Measurements from ENCODE around the gene COPG2. TPM values are rescaled to one million over a fixed set of nuclear protein-coding genes. Genes with fewer than 3 reads are reported as not detected.
A peak's percentile ranks its signal among the peaks of the same experiment; 100 is the strongest.

Gene COPG2
- total and polyA plus RNA-seq, 2 of the 13 experiments (the other 11 are each of a cell fraction or from before 2014, with no cell fraction given), result 14.1 to 17.7 TPM

DNA sequence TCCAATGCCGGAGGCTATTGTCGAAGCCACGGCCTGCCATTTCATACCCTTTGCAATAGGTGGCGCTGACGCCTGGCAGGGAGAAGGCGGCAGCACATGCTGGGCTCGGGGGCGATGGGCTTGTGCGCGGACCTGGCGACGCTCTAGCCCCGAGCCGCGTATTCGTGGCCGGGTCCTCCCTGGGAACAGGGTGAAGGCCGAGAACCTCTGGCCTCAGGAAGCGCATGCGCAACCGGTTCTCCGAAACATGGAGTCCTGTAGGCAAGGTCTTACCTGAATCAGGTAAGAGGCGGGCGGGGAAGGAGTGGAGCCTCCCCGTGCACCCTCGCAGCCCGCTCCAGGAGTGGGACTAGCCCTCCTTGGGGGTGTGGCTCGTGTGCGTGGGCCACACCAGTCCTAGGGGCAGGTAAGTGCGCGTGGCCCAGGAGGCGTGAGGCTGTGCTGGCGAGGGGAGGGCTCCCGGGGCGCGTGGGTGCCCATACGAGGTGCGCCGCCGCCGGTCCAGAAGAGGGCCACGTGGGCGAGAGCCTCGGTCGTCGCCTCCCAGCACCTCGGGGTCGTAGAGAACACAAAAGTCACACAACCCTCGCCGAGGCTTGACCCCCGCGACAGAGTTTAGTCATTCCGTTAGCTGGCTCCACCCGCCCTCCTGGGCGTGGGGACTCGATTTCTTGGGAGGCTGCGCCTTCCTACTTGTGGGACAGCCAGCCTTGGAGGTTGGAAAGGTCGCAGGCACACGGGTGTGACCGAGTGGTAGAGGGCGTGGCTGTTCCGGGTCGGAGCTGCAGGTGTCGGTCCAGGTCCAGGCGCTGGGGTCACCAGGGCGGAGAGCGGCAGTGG, 182.2 kb downstream of the COPG2 start (continued):
- TF ChIP-seq HNF1A (IDR thresholded peaks at IDR 0.05; ENCODE audit: low read depth) (no peak), HNF1A (CRISPR knock-in tag; IDR thresholded peaks at IDR 0.05; ENCODE audit: borderline replicate concordance) (no peak; the same call in 1 of the 2 replicates), NFIB (CRISPR knock-in tag; IDR thresholded peaks at IDR 0.05; ENCODE audit: borderline replicate concordance) (no peak), ETS1 (CRISPR knock-in tag; IDR thresholded peaks at IDR 0.05) (no peak), SALL2 (CRISPR knock-in tag; IDR thresholded peaks at IDR 0.05) (0 out of 2 replicates have a peak, but pooled peaks have one; percentile 45), SP5 (CRISPR knock-in tag; IDR thresholded peaks at IDR 0.05; ENCODE audit: borderline replicate concordance, low read depth) (no peak), HDAC6 (IDR thresholded peaks at IDR 0.05; ENCODE audit: low read depth, low read length) (no peak), SIX1 (CRISPR knock-in tag; IDR thresholded peaks at IDR 0.05; ENCODE audit: borderline replicate concordance) (no peak), ZNF687 (CRISPR knock-in tag; IDR thresholded peaks at IDR 0.05) (peak; percentile 94), HMG20B (CRISPR knock-in tag; conservative IDR thresholded peaks at IDR 0.05) (no peak), HDAC1 (CRISPR knock-in tag; IDR thresholded peaks at IDR 0.05) (peak; percentile 20; the same call in 1 of the 2 replicates), NR2C2 (CRISPR knock-in tag; IDR thresholded peaks at IDR 0.05; ENCODE audit: borderline replicate concordance) (peak; percentile 81), ZNF260 (CRISPR knock-in tag; IDR thresholded peaks at IDR 0.05; ENCODE audit: borderline replicate concordance, low read depth) (no peak), MAF1 (CRISPR knock-in tag; IDR thresholded peaks at IDR 0.05; ENCODE audit: borderline replicate concordance) (no peak), ZNF234 (CRISPR knock-in tag; conservative IDR thresholded peaks at IDR 0.05) (no peak), KLF16 (CRISPR knock-in tag; IDR thresholded peaks at IDR 0.05) (0 out of 4 replicates have a peak, but pooled peaks of 1 of the 2 experiments have one; percentile 44), IRF2 (CRISPR knock-in tag; IDR thresholded peaks at IDR 0.05) (peak; percentile 83; the same call in 1 of the 2 replicates), RXRA (CRISPR knock-in tag; IDR thresholded peaks at IDR 0.05) (peak; percentile 19; the same call in 1 of the 2 replicates), HMG20A (CRISPR knock-in tag; IDR thresholded peaks at IDR 0.05; ENCODE audit: borderline replicate concordance) (no peak), ZNF564 (CRISPR knock-in tag; IDR thresholded peaks at IDR 0.05) (peak; percentile 80; the same call in 1 of the 2 replicates)
